PC-3 (cell line): ENCODE measurements around the gene GLI3. TPM values are rescaled to one million over a fixed set of nuclear protein-coding genes. Genes with fewer than 3 reads are reported as not detected.

Experiments
- ATAC-seq: fragments of 200-7000 bp; cut with Tn5 transposase; 2 replicates; pipeline ENCODE4 v1.9.1; 2020; ENCODE audit warnings: mild to moderate bottlenecking, moderate library complexity
- BruUV-seq: library from RNA; stranded (reverse); fragments of 400-500 nt; replicated peaks from 2 replicates; lab custom pipeline; 2021; lab: Mats Ljungman, UMichigan
- CTCF ChIA-PET: fragments of 300-600 bp; sonication (Branson Sonifier 250); formaldehyde crosslinking; loops from one replicate; lab custom pipeline; 2022; ENCODE audit warnings: antibody characterized with exemption; lab: Charles Lee
- POLR2A ChIA-PET: fragments of 300-600 bp; sonication (Branson Sonifier 250); formaldehyde crosslinking; loops from one replicate; lab custom pipeline; 2022; ENCODE audit warnings: antibody characterized with exemption; ENCODE audit not compliant: unreplicated experiment; lab: Charles Lee
- DNase-seq: peaks from one replicate; pipeline ENCODE4 v3.0.0-alpha.2; 2015
- H2AFZ ChIP-seq: fragments of 300-600 bp; sonication (generic); 2 replicates; pipeline ENCODE4 v1.6.0; 2016; ENCODE audit warnings: antibody characterized with exemption, low read length
- H3F3A ChIP-seq: fragments of 300-600 bp; sonication (generic); one replicate; pipeline ENCODE4 v1.6.0; 2017; ENCODE audit warnings: antibody characterized with exemption, low read length, control low read depth, mild to moderate bottlenecking; ENCODE audit not compliant: unreplicated experiment
- H3K27ac ChIP-seq: fragments of 300-600 bp; sonication (generic); 2 replicates; pipeline ENCODE4 v1.5.1; 2016; ENCODE audit warnings: mild to moderate bottlenecking, low read length
- H3K27me3 ChIP-seq: fragments of 300-600 bp; sonication (generic); 2 replicates; pipeline ENCODE4 v1.6.1; 2016; ENCODE audit warnings: low read length, mixed read lengths
- H3K36me3 ChIP-seq: fragments of 300-600 bp; sonication (generic); 2 replicates; pipeline ENCODE4 v1.6.1; 2016; ENCODE audit warnings: low read depth, mixed run types, low read length, mixed read lengths
- H3K4me1 ChIP-seq: fragments of 300-600 bp; sonication (generic); 2 replicates; pipeline ENCODE4 v1.5.1; 2016; ENCODE audit warnings: low read length; ENCODE audit not compliant: insufficient read depth
- H3K4me2 ChIP-seq: fragments of 300-600 bp; sonication (generic); 2 replicates; pipeline ENCODE4 v1.6.0; 2016; ENCODE audit warnings: low read length
- H3K4me3 ChIP-seq: fragments of 300-600 bp; sonication (generic); 2 replicates; pipeline ENCODE4 v1.5.1; 2016; ENCODE audit warnings: mild to moderate bottlenecking, low read length, mixed read lengths
- H3K79me2 ChIP-seq: fragments of 300-600 bp; sonication (generic); 2 replicates; pipeline ENCODE4 v1.6.1; 2017; ENCODE audit warnings: low read length, mixed read lengths
- H3K9ac ChIP-seq: fragments of 300-600 bp; sonication (generic); 2 replicates; pipeline ENCODE4 v1.6.0; 2016; ENCODE audit warnings: mild to moderate bottlenecking, low read length
- H3K9me2 ChIP-seq: fragments of 300-600 bp; sonication (generic); replicated peaks from 2 replicates; pipeline ENCODE4 v1.6.1; 2016; ENCODE audit warnings: mixed run types, low read length, mixed read lengths
- H3K9me3 ChIP-seq: fragments of 300-600 bp; sonication (generic); 2 replicates; pipeline ENCODE4 v1.6.1; 2016; ENCODE audit warnings: low read length, mixed read lengths
- H4K20me1 ChIP-seq: fragments of 300-600 bp; sonication (generic); 2 replicates; pipeline ENCODE4 v1.6.1; 2016; ENCODE audit warnings: low read length, mixed read lengths
- CTCF ChIP-seq: fragments of 300-600 bp; sonication (generic); conservative IDR thresholded peaks from 2 replicates; pipeline ENCODE4 v1.5.1; 2017; ENCODE audit warnings: antibody characterized with exemption, low read depth, mild to moderate bottlenecking, low read length
- EZH2 ChIP-seq: fragments of 300-600 bp; sonication (generic); IDR thresholded peaks from one replicate; pipeline ENCODE4 v1.6.1; 2017; ENCODE audit warnings: antibody characterized with exemption, mild to moderate bottlenecking, low read length; ENCODE audit not compliant: unreplicated experiment
- EZH2phosphoT487 ChIP-seq: fragments of 300-600 bp; sonication (generic); IDR thresholded peaks from 2 replicates; pipeline ENCODE4 v1.6.1; 2018; ENCODE audit warnings: mild to moderate bottlenecking, antibody characterized with exemption, low read length, borderline replicate concordance
- intact Hi-C: fragments of 100-400 bp; cut with micrococcal nuclease; formaldehyde crosslinking; loops from 2 replicates; pipeline ENCODE4 v1.9.0; 2023
- total RNA-seq: library from RNA; depleted of rRNA; stranded (reverse); fragments of >200 nt; gene quantifications from 2 replicates; pipeline ENCODE4 v1.2.3, GENCODE V29; 2014

GLI3 gene
- total RNA-seq, 1 experiment from 2014 or later, result 3.5 TPM

DNA sequence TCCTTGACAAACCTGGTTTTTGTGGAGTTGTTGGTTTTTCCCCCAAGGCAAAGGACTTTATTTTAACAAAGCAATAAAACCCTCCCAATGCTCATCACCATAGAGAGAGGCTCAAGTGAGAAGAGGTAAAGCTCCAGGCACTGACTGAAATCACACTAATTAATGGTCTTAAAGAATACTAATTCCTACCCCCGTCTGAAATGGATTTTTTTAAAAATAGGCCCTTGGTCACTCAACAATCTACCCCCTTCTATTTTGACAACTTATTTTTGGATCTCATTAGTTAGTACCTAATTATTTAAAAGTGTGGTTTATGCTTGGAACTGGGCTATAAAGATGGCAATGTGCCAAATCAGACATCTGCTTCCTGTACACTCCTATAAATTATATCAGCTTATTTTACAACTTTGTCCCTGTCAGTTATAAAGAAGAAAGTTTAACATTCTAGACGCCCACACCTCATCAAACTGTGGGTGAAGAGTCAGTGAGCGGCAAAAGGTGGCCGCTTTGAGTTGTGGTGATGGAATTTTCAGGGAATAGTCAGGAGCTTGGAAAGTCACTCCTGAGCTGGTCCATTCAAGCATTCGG lies 10.6 kb downstream of the GLI3 start:
- BruUV-seq, result no TSS peak
- no peak for ATAC-seq
- H3K9me2 ChIP-seq, result no peaks in the 10 kb centered on the region
- ChIA-PET POLR2A (no interaction called here), CTCF (no interaction called here)
- H3K79me2 ChIP-seq, result peaks cover 19% of the 10 kb centered on the region
- H3F3A ChIP-seq, result no peaks in the 10 kb centered on the region
- H3K27me3 ChIP-seq, result no peaks in the 10 kb centered on the region
- no peak overlapping the region for H3K4me2 ChIP-seq
- peaks cover under 1% of the 10 kb centered on the region; the same call in 1 of the 2 replicates for H3K4me1 ChIP-seq
- H3K27ac ChIP-seq, result no peak overlapping the region
- H3K9ac ChIP-seq, result no peak overlapping the region
- no peak overlapping the region for H2AFZ ChIP-seq
- H4K20me1 ChIP-seq, result no peaks in the 10 kb centered on the region
- no peaks in the 10 kb centered on the region for H3K36me3 ChIP-seq
- no peak overlapping the region for H3K4me3 ChIP-seq
- no peaks in the 10 kb centered on the region for H3K9me3 ChIP-seq
- intact Hi-C loops, result no loop called here
- DNase-seq, result no peak
- TF ChIP-seq EZH2phosphoT487, result no peak
- no peak for TF ChIP-seq CTCF
- no peak for TF ChIP-seq EZH2

DNA sequence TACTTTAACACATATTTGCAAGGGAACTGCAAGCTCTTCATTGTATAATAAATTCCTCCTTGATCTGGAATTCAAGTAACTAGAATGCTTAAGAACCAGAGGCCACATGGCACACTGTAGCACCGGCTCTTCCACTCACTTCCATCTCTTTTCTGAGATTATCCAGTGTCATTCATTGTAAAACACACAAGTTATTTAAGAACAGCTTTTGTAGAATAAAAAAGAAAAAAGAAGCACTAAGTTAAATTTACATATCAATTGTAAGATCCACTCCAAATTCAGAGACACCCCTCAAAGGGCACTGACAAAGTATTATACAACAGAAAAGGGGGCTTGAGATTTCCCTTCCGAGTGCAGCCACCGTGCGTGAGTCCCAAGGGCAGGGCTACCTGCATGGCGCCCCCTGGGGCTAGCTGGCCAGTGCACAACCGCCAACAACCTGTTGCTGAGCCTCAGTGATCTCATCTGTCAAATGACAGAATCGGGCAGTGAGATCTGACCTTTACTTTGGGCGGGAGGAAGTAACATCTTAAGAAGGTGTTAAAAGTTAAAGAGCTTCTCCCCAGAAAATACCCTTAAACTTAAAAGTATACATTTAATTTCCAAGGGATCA lies 12.5 kb downstream of the GLI3 start:
- Histone ChIP-seq H3K4me3 (no peak overlapping the region), H3K4me2 (no peak overlapping the region), H3K79me2 (0 out of 2 replicates have a peak, but pooled peaks cover 7% of the 10 kb centered on the region), H3K27ac (no peak overlapping the region), H3K4me1 (peaks cover 9% of the 10 kb centered on the region), H3K36me3 (no peaks in the 10 kb centered on the region), H3K27me3 (no peaks in the 10 kb centered on the region), H2AFZ (no peak overlapping the region), H3K9me2 (no peaks in the 10 kb centered on the region), H3K9me3 (no peaks in the 10 kb centered on the region), H4K20me1 (no peaks in the 10 kb centered on the region), H3F3A (no peaks in the 10 kb centered on the region), H3K9ac (no peak overlapping the region)
- CTCF ChIA-PET, result no interaction called here
- no TSS peak for BruUV-seq
- no peak for ATAC-seq
- POLR2A ChIA-PET, result interaction anchor here (0.6 kb wide), 1 partner anchor 14 kb away, joined by 3 read pairs; no protein-coding TSS in a partner anchor
- TF ChIP-seq EZH2phosphoT487 (no peak), CTCF (peak; percentile 38; the same call in 1 of the 2 replicates)
- no peak for DNase-seq
- intact Hi-C loops, result no loop called here

GRCh38 chr7:42222891-42223290 lies 14.1 kb downstream of the GLI3 start:
- peaks cover 9% of the 10 kb centered on the region for H3K4me1 ChIP-seq
- no peak for DNase-seq
- no peaks in the 10 kb centered on the region for H3K27me3 ChIP-seq
- no peak overlapping the region for H2AFZ ChIP-seq
- TF ChIP-seq EZH2phosphoT487 (no peak), EZH2 (no peak), CTCF (no peak)
- H3K9me2 ChIP-seq, result no peaks in the 10 kb centered on the region
- intact Hi-C loops, result no loop called here
- no peak overlapping the region for H3K27ac ChIP-seq
- no peaks in the 10 kb centered on the region for H3K36me3 ChIP-seq
- no peaks in the 10 kb centered on the region for H3F3A ChIP-seq
- H4K20me1 ChIP-seq, result no peaks in the 10 kb centered on the region
- no peak overlapping the region for H3K4me3 ChIP-seq
- BruUV-seq, result no TSS peak
- no peaks in the 10 kb centered on the region for H3K79me2 ChIP-seq
- H3K9ac ChIP-seq, result no peak overlapping the region
- ChIA-PET CTCF (no interaction called here), POLR2A (no interaction called here)
- H3K9me3 ChIP-seq, result no peaks in the 10 kb centered on the region
- H3K4me2 ChIP-seq, result no peak overlapping the region
- no peak for ATAC-seq
